ENCODE data around the gene POU5F1. TPM values are rescaled to one million over a fixed set of nuclear protein-coding genes. Genes with fewer than 3 reads are reported as not detected.

The POU5F1 gene
- total RNA-seq, 1 experiment from 2014 or later, result not detected

- CTCF ChIA-PET, result no interaction called here
- Histone ChIP-seq H3K36me3 (ENCODE audit: control insufficient read depth, insufficient read depth, low read length) (no peaks in the 10 kb centered on the region), H3K9me3 (no peaks in the 10 kb centered on the region), H3K4me3 (ENCODE audit: low read depth, low read length) (no peak overlapping the region), H3K4me1 (peaks cover 4% of the 10 kb centered on the region; the same call in 1 of the 2 replicates), H3K27me3 (replicated peaks; ENCODE audit: control insufficient read depth, insufficient read depth, low read length) (no peaks in the 10 kb centered on the region)
- TF ChIP-seq CTCF (IDR thresholded peaks at IDR 0.05; ENCODE audit: insufficient read depth in 1 of 2, low read depth in 1 of 2, low read length in 1 of 2, severe bottlenecking in 1 of 2, unreplicated experiment in 1 of 2), result no peak
- H3K4me3 Mint-ChIP-seq (ENCODE audit: unreplicated experiment), result no peak overlapping the region
- H3K27ac Mint-ChIP-seq (ENCODE audit: unreplicated experiment), result no peak overlapping the region
- no peaks in the 10 kb centered on the region for H3K9me3 Mint-ChIP-seq (ENCODE audit: unreplicated experiment)
- intact Hi-C loops (cut with micrococcal nuclease; ENCODE audit: unreplicated experiment), result no loop called here
- no TSS peak for BruUV-seq (replicated peaks)
- no peaks in the 10 kb centered on the region for H3K27me3 Mint-ChIP-seq (ENCODE audit: insufficient read depth, unreplicated experiment)
- POLR2A ChIA-PET, result interaction anchor here (0.6 kb wide), 1 partner anchor 1664 kb away, joined by 3 read pairs; no protein-coding TSS in a partner anchor
- DNase-seq, result no peak
- peaks cover 3% of the 10 kb centered on the region for H3K4me1 Mint-ChIP-seq (ENCODE audit: low read depth, unreplicated experiment)
- no peaks in the 10 kb centered on the region for H3K36me3 Mint-ChIP-seq (ENCODE audit: insufficient read depth, unreplicated experiment)
Observed at GRCh38 chr6:31174378-31174777, 3.9 kb upstream of the POU5F1 start.

- H3K27ac Mint-ChIP-seq (ENCODE audit: unreplicated experiment), result no peak overlapping the region
- H3K27me3 ChIP-seq (replicated peaks; ENCODE audit: control insufficient read depth, insufficient read depth, low read length), result no peaks in the 10 kb centered on the region
- H3K4me3 Mint-ChIP-seq (ENCODE audit: unreplicated experiment), result no peak overlapping the region
- H3K4me1 Mint-ChIP-seq (ENCODE audit: low read depth, unreplicated experiment), result peaks cover 6% of the 10 kb centered on the region
- H3K4me1 ChIP-seq, result peaks cover 5% of the 10 kb centered on the region; the same call in 1 of the 2 replicates
- H3K4me3 ChIP-seq (ENCODE audit: low read depth, low read length), result no peak overlapping the region
- CTCF ChIA-PET, result no interaction called here
- TF ChIP-seq CTCF (IDR thresholded peaks at IDR 0.05; ENCODE audit: insufficient read depth in 1 of 2, low read depth in 1 of 2, low read length in 1 of 2, severe bottlenecking in 1 of 2, unreplicated experiment in 1 of 2), result no peak
- POLR2A ChIA-PET, result no interaction called here
- intact Hi-C loops (cut with micrococcal nuclease; ENCODE audit: unreplicated experiment), result no loop called here
- H3K36me3 Mint-ChIP-seq (ENCODE audit: insufficient read depth, unreplicated experiment), result no peaks in the 10 kb centered on the region
- BruUV-seq (replicated peaks), result no TSS peak
- no peaks in the 10 kb centered on the region for H3K9me3 ChIP-seq
- no peaks in the 10 kb centered on the region for H3K27me3 Mint-ChIP-seq (ENCODE audit: insufficient read depth, unreplicated experiment)
- H3K36me3 ChIP-seq (ENCODE audit: control insufficient read depth, insufficient read depth, low read length), result no peaks in the 10 kb centered on the region
- H3K9me3 Mint-ChIP-seq (ENCODE audit: unreplicated experiment), result no peaks in the 10 kb centered on the region
- DNase-seq, result no peak
Observed at GRCh38 chr6:31173406-31173805, 2.9 kb upstream of the POU5F1 start.

GRCh38 chr6:31172973-31173384 lies 2.5 kb upstream of the POU5F1 start:
- H3K4me1 ChIP-seq, result peaks cover 5% of the 10 kb centered on the region; the same call in 1 of the 2 replicates
- BruUV-seq (replicated peaks), result no TSS peak
- no peaks in the 10 kb centered on the region for H3K27me3 Mint-ChIP-seq (ENCODE audit: insufficient read depth, unreplicated experiment)
- no peaks in the 10 kb centered on the region for H3K27me3 ChIP-seq (replicated peaks; ENCODE audit: control insufficient read depth, insufficient read depth, low read length)
- TF ChIP-seq CTCF (IDR thresholded peaks at IDR 0.05; ENCODE audit: insufficient read depth in 1 of 2, low read depth in 1 of 2, low read length in 1 of 2, severe bottlenecking in 1 of 2, unreplicated experiment in 1 of 2), result no peak
- no peak overlapping the region for H3K4me3 ChIP-seq (ENCODE audit: low read depth, low read length)
- H3K4me3 Mint-ChIP-seq (ENCODE audit: unreplicated experiment), result no peak overlapping the region
- peaks cover 6% of the 10 kb centered on the region for H3K4me1 Mint-ChIP-seq (ENCODE audit: low read depth, unreplicated experiment)
- no peaks in the 10 kb centered on the region for H3K9me3 ChIP-seq
- H3K9me3 Mint-ChIP-seq (ENCODE audit: unreplicated experiment), result no peaks in the 10 kb centered on the region
- DNase-seq, result no peak
- intact Hi-C loops (cut with micrococcal nuclease; ENCODE audit: unreplicated experiment), result no loop called here
- POLR2A ChIA-PET, result no interaction called here
- H3K27ac Mint-ChIP-seq (ENCODE audit: unreplicated experiment), result no peak overlapping the region
- CTCF ChIA-PET, result no interaction called here
- H3K36me3 ChIP-seq (ENCODE audit: control insufficient read depth, insufficient read depth, low read length), result no peaks in the 10 kb centered on the region
- no peaks in the 10 kb centered on the region for H3K36me3 Mint-ChIP-seq (ENCODE audit: insufficient read depth, unreplicated experiment)

All from Caco-2 (cell line).